Measurements from ENCODE around the gene OSBPL3.

The OSBPL3 gene

GRCh38 chr7:24930856-24931255, 49.1 kb downstream of the OSBPL3 start:
- no peaks in the 10 kb centered on the region for H3K36me3 ChIP-seq (replicated peaks)
- TF ChIP-seq, protein P1, sequence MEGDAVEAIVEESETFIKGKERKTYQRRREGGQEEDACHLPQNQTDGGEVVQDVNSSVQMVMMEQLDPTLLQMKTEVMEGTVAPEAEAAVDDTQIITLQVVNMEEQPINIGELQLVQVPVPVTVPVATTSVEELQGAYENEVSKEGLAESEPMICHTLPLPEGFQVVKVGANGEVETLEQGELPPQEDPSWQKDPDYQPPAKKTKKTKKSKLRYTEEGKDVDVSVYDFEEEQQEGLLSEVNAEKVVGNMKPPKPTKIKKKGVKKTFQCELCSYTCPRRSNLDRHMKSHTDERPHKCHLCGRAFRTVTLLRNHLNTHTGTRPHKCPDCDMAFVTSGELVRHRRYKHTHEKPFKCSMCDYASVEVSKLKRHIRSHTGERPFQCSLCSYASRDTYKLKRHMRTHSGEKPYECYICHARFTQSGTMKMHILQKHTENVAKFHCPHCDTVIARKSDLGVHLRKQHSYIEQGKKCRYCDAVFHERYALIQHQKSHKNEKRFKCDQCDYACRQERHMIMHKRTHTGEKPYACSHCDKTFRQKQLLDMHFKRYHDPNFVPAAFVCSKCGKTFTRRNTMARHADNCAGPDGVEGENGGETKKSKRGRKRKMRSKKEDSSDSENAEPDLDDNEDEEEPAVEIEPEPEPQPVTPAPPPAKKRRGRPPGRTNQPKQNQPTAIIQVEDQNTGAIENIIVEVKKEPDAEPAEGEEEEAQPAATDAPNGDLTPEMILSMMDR (IDR thresholded peaks at IDR 0.05; ENCODE audit: low read depth, low read length, missing control alignments), result no peak
- no peak overlapping the region for H3K27ac ChIP-seq
- no peak overlapping the region for H3K4me3 ChIP-seq (ENCODE audit: low read depth, low read length)
- DNase-seq, result no peak
- H3K27me3 ChIP-seq (replicated peaks), result no peaks in the 10 kb centered on the region
- in situ Hi-C loops (cut with HindIII; ENCODE audit: low pct_ligation_motif_present, low sequenced_read_pairs), result no loop called here

- no peaks in the 10 kb centered on the region for H3K36me3 ChIP-seq (replicated peaks)
- in situ Hi-C loops (cut with HindIII; ENCODE audit: low pct_ligation_motif_present, low sequenced_read_pairs), result no loop called here
- H3K27ac ChIP-seq, result no peak overlapping the region
- DNase-seq, result peak; percentile 36
- TF ChIP-seq, protein P1 (IDR thresholded peaks at IDR 0.05; ENCODE audit: low read depth, low read length, missing control alignments), result no peak
- no peak overlapping the region for H3K4me3 ChIP-seq (ENCODE audit: low read depth, low read length)
- no peaks in the 10 kb centered on the region for H3K27me3 ChIP-seq (replicated peaks)
These were observed 53.1 kb downstream of the OSBPL3 start for GRCh38 chr7:24926623-24927524.

- in situ Hi-C loops (cut with HindIII; ENCODE audit: low pct_ligation_motif_present, low sequenced_read_pairs), result no loop called here
- Histone ChIP-seq H3K27me3 (replicated peaks) (no peaks in the 10 kb centered on the region), H3K27ac (no peak overlapping the region), H3K4me3 (ENCODE audit: low read depth, low read length) (no peak overlapping the region), H3K36me3 (replicated peaks) (no peaks in the 10 kb centered on the region)
- no peak for DNase-seq
- TF ChIP-seq, protein P1 (IDR thresholded peaks at IDR 0.05; ENCODE audit: low read depth, low read length, missing control alignments), result no peak
These were observed 55.6 kb downstream of the OSBPL3 start for GRCh38 chr7:24924375-24924774.

DNA sequence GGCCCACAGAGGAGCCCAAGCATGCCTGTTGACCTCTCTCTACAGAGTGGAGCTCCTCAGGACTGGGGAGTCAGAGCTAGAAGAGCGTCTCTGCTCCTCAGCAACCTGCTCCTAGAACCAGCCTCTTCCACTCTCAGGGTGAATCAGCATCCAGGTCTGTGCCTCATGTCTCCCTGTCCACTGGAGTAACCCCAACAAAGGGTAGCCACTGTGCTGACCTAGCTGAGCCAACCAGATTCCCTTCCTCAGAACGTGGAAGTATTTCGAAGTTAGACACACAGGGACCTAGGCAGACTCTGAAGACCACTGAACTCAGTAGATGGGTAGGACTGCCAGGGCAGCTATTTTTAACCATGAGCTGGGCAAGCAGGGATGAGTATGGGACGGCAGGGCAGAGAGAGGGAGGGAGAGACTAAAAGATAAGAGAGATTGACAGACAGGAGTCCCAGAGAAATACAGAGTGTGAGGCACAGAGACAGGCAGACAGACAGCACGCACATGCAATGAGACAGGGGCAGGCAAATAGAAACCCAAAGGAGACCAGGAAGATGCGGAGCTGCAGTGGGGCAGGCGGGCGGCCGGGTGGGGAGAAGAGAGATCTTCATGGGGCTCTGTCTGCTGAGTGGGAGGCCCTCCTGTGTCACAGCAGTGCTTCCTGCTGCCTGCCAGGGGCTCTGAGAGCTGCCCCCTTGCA, 56.7 kb downstream of the OSBPL3 start:
- in situ Hi-C loops (cut with HindIII; ENCODE audit: low pct_ligation_motif_present, low sequenced_read_pairs), result no loop called here

DNA sequence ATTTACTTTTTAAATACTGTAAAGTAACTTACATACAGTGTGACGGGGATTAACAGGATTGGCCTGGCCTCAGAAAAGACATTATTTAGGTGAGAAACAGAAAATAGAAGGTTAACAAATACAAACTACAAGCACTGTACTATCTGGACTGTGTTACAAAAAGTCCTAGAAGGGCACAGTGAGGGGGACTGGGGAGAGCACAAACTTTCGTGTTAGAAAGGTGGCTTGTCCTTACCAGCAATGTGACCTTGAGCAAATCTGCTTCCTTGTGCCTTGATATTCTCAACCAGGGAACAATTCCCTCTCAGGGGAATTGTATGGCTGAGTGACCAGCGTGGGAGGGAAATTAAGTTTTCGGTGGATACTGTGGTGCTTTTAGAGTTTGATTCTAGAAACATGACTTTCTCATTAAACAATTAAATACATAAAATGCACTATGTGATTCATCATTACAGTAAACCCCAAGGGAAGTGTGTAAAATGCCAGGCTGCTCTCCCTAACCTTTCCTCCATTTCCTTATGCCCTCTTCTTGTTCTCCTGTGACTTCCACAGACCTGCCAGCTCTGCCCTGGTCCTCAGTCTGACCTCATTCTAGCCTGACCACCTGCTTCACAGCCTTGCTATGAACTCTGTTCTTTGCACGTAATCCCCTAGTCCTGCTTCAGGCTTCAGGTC, 57.7 kb downstream of the OSBPL3 start:
- Histone ChIP-seq H3K27me3 (replicated peaks) (no peaks in the 10 kb centered on the region), H3K27ac (no peak overlapping the region), H3K4me3 (ENCODE audit: low read depth, low read length) (no peak overlapping the region), H3K36me3 (replicated peaks) (no peaks in the 10 kb centered on the region)
- no peak for DNase-seq
- in situ Hi-C loops (cut with HindIII; ENCODE audit: low pct_ligation_motif_present, low sequenced_read_pairs), result no loop called here
- TF ChIP-seq, protein P1 (IDR thresholded peaks at IDR 0.05; ENCODE audit: low read depth, low read length, missing control alignments), result no peak

More for the DNA sequence above, 56.7 kb downstream of the OSBPL3 start:
- Histone ChIP-seq H3K27ac (no peak overlapping the region), H3K27me3 (replicated peaks) (no peaks in the 10 kb centered on the region), H3K4me3 (ENCODE audit: low read depth, low read length) (no peak overlapping the region), H3K36me3 (replicated peaks) (no peaks in the 10 kb centered on the region)
- DNase-seq, result no peak
- TF ChIP-seq, protein P1 (IDR thresholded peaks at IDR 0.05; ENCODE audit: low read depth, low read length, missing control alignments), result no peak

Data from brain microvascular endothelial cell (primary cell).